B cell (primary cell): ENCODE results near the gene RAB6D.
"Not testable (repeated sequence)": the region's sequence is repeated elsewhere in the genome, so short reads cannot be mapped to it uniquely, and the experiment has no call there.

Source experiments
- CTCF ChIP-seq: fragments of 200-600 bp; IDR thresholded peaks from one replicate; pipeline ENCODE4 v1.8.0; 2022; ENCODE audit warnings: antibody characterized with exemption, mild to moderate bottlenecking
- EZH2 ChIP-seq: IDR thresholded peaks from 2 replicates; pipeline ENCODE4 v1.6.1; 2012; ENCODE audit warnings: borderline replicate concordance, low read depth, mild to moderate bottlenecking, moderate library complexity, low read length; ENCODE audit not compliant: insufficient read depth, poor library complexity, severe bottlenecking

GRCh38 chr2:131391953-131392352 lies 28.0 kb upstream of the RAB6D start:
- not testable (repeated sequence) for TF ChIP-seq CTCF, EZH2
